ENCODE measurements around the gene KCNAB1. TPM values are rescaled to one million over a fixed set of nuclear protein-coding genes. Genes with fewer than 3 reads are reported as not detected.

KCNAB1 gene
- total and polyA plus RNA-seq, 4 donors, result 0.16 to 2.4 (median 0.72) TPM

- WGBS, 2 donors, result 53 to 64% methylated on average over 5 of the region's 5 CpGs
Observed at GRCh38 chr3:156586905-156587759, 466.8 kb downstream of the KCNAB1 start.

GRCh38 chr3:156587760-156588069 is 467.3 kb downstream of the KCNAB1 start:
- Histone ChIP-seq H3K4me3 (no peak overlapping the region), H3K27ac (ENCODE audit: low read depth in 1 of 2, low read length in 1 of 2) (no peak overlapping the region), H3K4me1 (ENCODE audit: control insufficient read depth in 5 of 5, insufficient read depth in 5 of 5, low read length in 5 of 5) (no peaks in the 10 kb centered on the region), H3K9ac (ENCODE audit: insufficient read depth in 1 of 2, low read length in 2 of 2) (no peak overlapping the region), H3K36me3 (ENCODE audit: control insufficient read depth in 4 of 4, insufficient read depth in 4 of 4, low read length in 4 of 4) (no peaks in the 10 kb centered on the region), H3K27me3 (ENCODE audit: control insufficient read depth in 3 of 3, insufficient read depth in 3 of 3, low read length in 2 of 3) (no peaks in the 10 kb centered on the region), H3K9me3 (ENCODE audit: control insufficient read depth in 4 of 4, insufficient read depth in 3 of 4, low read length in 3 of 4) (no peaks in the 10 kb centered on the region)
- DNase-seq, result no peak
- ATAC-seq (ENCODE audit: insufficient read depth, low FRiP score), result no peak
- no peak for TF ChIP-seq CTCF (IDR thresholded peaks at IDR 0.05; ENCODE audit: control extremely low read depth, extremely low read depth)
- WGBS, 2 donors, result 50 to 77% methylated on average over 1 of the region's 1 CpG

More at GRCh38 chr3:156586905-156587759, 466.8 kb downstream of the KCNAB1 start:
- DNase-seq (no peak), ATAC-seq (ENCODE audit: insufficient read depth, low FRiP score) (peak; percentile 41)
- Histone ChIP-seq H3K9me3 (ENCODE audit: control insufficient read depth in 4 of 4, insufficient read depth in 3 of 4, low read length in 3 of 4) (no peaks in the 10 kb centered on the region), H3K4me3 (no peak overlapping the region), H3K9ac (ENCODE audit: insufficient read depth in 1 of 2, low read length in 2 of 2) (no peak overlapping the region), H3K36me3 (ENCODE audit: control insufficient read depth in 4 of 4, insufficient read depth in 4 of 4, low read length in 4 of 4) (no peaks in the 10 kb centered on the region), H3K27ac (ENCODE audit: low read depth in 1 of 2, low read length in 1 of 2) (no peak overlapping the region), H3K4me1 (ENCODE audit: control insufficient read depth in 5 of 5, insufficient read depth in 5 of 5, low read length in 5 of 5) (no peaks in the 10 kb centered on the region), H3K27me3 (ENCODE audit: control insufficient read depth in 3 of 3, insufficient read depth in 3 of 3, low read length in 2 of 3) (no peaks in the 10 kb centered on the region)
- TF ChIP-seq CTCF (IDR thresholded peaks at IDR 0.05; ENCODE audit: control extremely low read depth, extremely low read depth), result no peak

Other genes starting within 250 kb of the KCNAB1 start
- gene GMPS, start 249.9 kb upstream of the KCNAB1 start, total RNA-seq, result 10 to 100 TPM; 25.1 to 38.1 TPM
- 10 to 100 TPM; 17.0 to 18.8 TPM for gene GMPS, start 249.9 kb upstream of the KCNAB1 start, polyA plus RNA-seq